H9 (cell line): Measurements from ENCODE around the gene TAF15. TPM values are rescaled to one million over a fixed set of nuclear protein-coding genes. Genes with fewer than 3 reads are reported as not detected.

Experiments used
- DNase-seq: peaks from one replicate; pipeline ENCODE4 v3.0.0-alpha.2; 2017
- H2AFZ ChIP-seq: one replicate; pipeline ENCODE4 v1.6.1; 2013; ENCODE audit warnings: mild to moderate bottlenecking, low read length, control low read depth, moderate library complexity
- H2AK5ac ChIP-seq: 2 replicates; pipeline ENCODE4 v1.6.1; 2013; ENCODE audit warnings: low read length, control low read depth, mixed read lengths; ENCODE audit not compliant: insufficient read length
- H2BK120ac ChIP-seq: one replicate; pipeline ENCODE4 v1.6.1; 2013; ENCODE audit warnings: low read depth, mild to moderate bottlenecking, low read length, control low read depth, inconsistent platforms; ENCODE audit not compliant: poor library complexity, severe bottlenecking
- H2BK12ac ChIP-seq: 2 replicates; pipeline ENCODE4 v1.6.1; 2013; ENCODE audit warnings: low read length, control low read depth, mixed read lengths, low read depth; ENCODE audit not compliant: insufficient read length
- H2BK15ac ChIP-seq: 2 replicates; pipeline ENCODE4 v1.6.1; 2013; ENCODE audit warnings: low read depth, low read length, control low read depth
- H2BK20ac ChIP-seq: one replicate; pipeline ENCODE4 v1.6.1; 2013; ENCODE audit warnings: low read depth, mild to moderate bottlenecking, low read length, control low read depth, inconsistent platforms; ENCODE audit not compliant: poor library complexity, severe bottlenecking
- H2BK5ac ChIP-seq: 2 replicates; pipeline ENCODE4 v1.6.1; 2013; ENCODE audit warnings: low read length, control low read depth, mixed read lengths; ENCODE audit not compliant: insufficient read length
- H3K14ac ChIP-seq: 2 replicates; pipeline ENCODE4 v1.6.1; 2013; ENCODE audit warnings: low read length, control low read depth; ENCODE audit not compliant: insufficient read depth
- H3K18ac ChIP-seq: 2 replicates; pipeline ENCODE4 v1.6.1; 2013; ENCODE audit warnings: low read depth, mild to moderate bottlenecking, mixed read lengths, low read length, control low read depth; ENCODE audit not compliant: insufficient read length
- H3K23ac ChIP-seq: 2 replicates; pipeline ENCODE4 v1.6.1; 2013; ENCODE audit warnings: low read length, control low read depth, mixed read lengths, low read depth; ENCODE audit not compliant: insufficient read length
- H3K23me2 ChIP-seq: 2 replicates; pipeline ENCODE4 v1.6.1; 2013; ENCODE audit warnings: low read depth, mild to moderate bottlenecking, mixed read lengths, low read length, control low read depth; ENCODE audit not compliant: insufficient read length, poor library complexity, severe bottlenecking
- H3K27ac ChIP-seq: 2 replicates; pipeline ENCODE4 v1.5.1; 2013; ENCODE audit warnings: low read length, control low read depth, mixed read lengths, low read depth; ENCODE audit not compliant: insufficient read length
- H3K27me3 ChIP-seq: 2 replicates; pipeline ENCODE4 v1.6.1; 2013; ENCODE audit warnings: low read length, control low read depth, inconsistent platforms; ENCODE audit not compliant: insufficient read depth
- H3K4ac ChIP-seq: 2 replicates; pipeline ENCODE4 v1.6.1; 2013; ENCODE audit warnings: low read depth, mild to moderate bottlenecking, control low read depth, inconsistent platforms, low read length, moderate library complexity
- H3K4me1 ChIP-seq: 2 replicates; pipeline ENCODE4 v1.6.1; 2013; ENCODE audit warnings: low read length, control low read depth, inconsistent platforms; ENCODE audit not compliant: insufficient read depth
- H3K4me2 ChIP-seq: 2 replicates; pipeline ENCODE4 v1.6.1; 2013; ENCODE audit warnings: low read length, control low read depth, mixed read lengths; ENCODE audit not compliant: insufficient read length, insufficient read depth
- H3K56ac ChIP-seq: 2 replicates; pipeline ENCODE4 v1.6.1; 2013; ENCODE audit warnings: low read depth, mild to moderate bottlenecking, mixed read lengths, low read length, control low read depth; ENCODE audit not compliant: insufficient read length
- H3K79me1 ChIP-seq: 2 replicates; pipeline ENCODE4 v1.6.1; 2013; ENCODE audit warnings: low read depth, mild to moderate bottlenecking, moderate library complexity, low read length, control low read depth, inconsistent platforms; ENCODE audit not compliant: insufficient read depth, poor library complexity, severe bottlenecking
- H3K79me2 ChIP-seq: 2 replicates; pipeline ENCODE4 v1.6.1; 2013; ENCODE audit warnings: low read length, control low read depth, inconsistent platforms; ENCODE audit not compliant: insufficient read depth
- H3K9ac ChIP-seq: 2 replicates; pipeline ENCODE4 v1.6.1; 2013; ENCODE audit warnings: low read length, control low read depth, mixed read lengths; ENCODE audit not compliant: insufficient read length; ENCODE audit errors: extremely low read depth
- H3K9me3 ChIP-seq: one replicate; pipeline ENCODE4 v1.6.1; 2013; ENCODE audit warnings: low read depth, low read length, inconsistent platforms; ENCODE audit not compliant: control insufficient read depth
- H3T11ph ChIP-seq: one replicate; pipeline ENCODE4 v1.6.1; 2013; ENCODE audit warnings: mild to moderate bottlenecking, low read length, control low read depth, inconsistent platforms
- H4K20me1 ChIP-seq: one replicate; pipeline ENCODE4 v1.6.1; 2013; ENCODE audit not compliant: control insufficient read depth, insufficient read length, insufficient read depth
- H4K5ac ChIP-seq: 2 replicates; pipeline ENCODE4 v1.6.1; 2013; ENCODE audit warnings: low read depth, mild to moderate bottlenecking, mixed read lengths, low read length, control low read depth; ENCODE audit not compliant: insufficient read length
- H4K8ac ChIP-seq: replicated peaks from 2 replicates; pipeline ENCODE4 v1.6.1; 2013; ENCODE audit warnings: low read length, control low read depth, mixed read lengths, low read depth; ENCODE audit not compliant: insufficient read length
- H4K91ac ChIP-seq: 2 replicates; pipeline ENCODE4 v1.6.1; 2013; ENCODE audit warnings: low read depth, mild to moderate bottlenecking, moderate library complexity, mixed read lengths, low read length, control low read depth; ENCODE audit not compliant: insufficient read length
- H3K27ac Mint-ChIP-seq, 3 experiments: 2 replicates in 2 of 3; 3 replicates in 1 of 3; pipeline ENCODE4 v1.8.0; 2020 to 2021; ENCODE audit warnings: mixed read lengths in 3 of 3, mild to moderate bottlenecking in 1 of 3, moderate library complexity in 1 of 3
- H3K27me3 Mint-ChIP-seq: 2 replicates; pipeline ENCODE4 v1.8.0; 2021; ENCODE audit warnings: low read depth, mild to moderate bottlenecking, moderate library complexity, mixed read lengths
- H3K36me3 Mint-ChIP-seq, 3 experiments: 2 replicates in 2 of 3; 3 replicates in 1 of 3; pipeline ENCODE4 v1.8.0; 2020 to 2021; ENCODE audit warnings: low read depth in 3 of 3, mixed read lengths in 3 of 3; ENCODE audit not compliant: insufficient read depth in 1 of 3
- H3K4me1 Mint-ChIP-seq, 2 experiments: 2 replicates each; pipeline ENCODE4 v1.8.0; 2020; ENCODE audit warnings: mixed read lengths in 2 of 2
- H3K4me3 Mint-ChIP-seq, 2 experiments: 2 replicates in 1 of 2; 3 replicates in 1 of 2; pipeline ENCODE4 v1.8.0; 2020 to 2021; ENCODE audit warnings: mild to moderate bottlenecking in 2 of 2, mixed read lengths in 2 of 2, moderate library complexity in 1 of 2
- H3K9me3 Mint-ChIP-seq, 2 experiments: 2 replicates in 1 of 2; 3 replicates in 1 of 2; pipeline ENCODE4 v1.8.0; 2020; ENCODE audit warnings: mild to moderate bottlenecking in 2 of 2, mixed read lengths in 2 of 2, moderate library complexity in 1 of 2
- CTCF ChIP-seq: fragments of 200-600 bp; sonication (generic); conservative IDR thresholded peaks from 3 replicates; pipeline ENCODE4 v1.8.0; 2021; ENCODE audit warnings: antibody characterized with exemption, mild to moderate bottlenecking
- WGBS: extraction: QIAGEN DNeasy Blood & Tissue Kit; methylation state at CpG from one replicate; pipeline ENCODE4 v1.1.7; 2013; ENCODE audit warnings: missing lambda C conversion rate, low lambda C conversion rate, mixed read lengths; ENCODE audit not compliant: insufficient read length; ENCODE audit errors: extremely low coverage; 5-methylcytosine and 5-hydroxymethylcytosine counted together
- total RNA-seq: library from RNA; stranded (reverse); gene quantifications from 2 replicates; pipeline ENCODE4 v1.2.1, GENCODE V29; 2021

TAF15 gene
- total RNA-seq, 1 experiment from 2014 or later = 304 TPM

- DNase-seq = no peak
- Histone ChIP-seq H3K23ac (no peak overlapping the region), H3K23me2 (peaks cover 5% of the 10 kb centered on the region), H3T11ph (no peak overlapping the region), H3K27ac (no peak overlapping the region), H4K20me1 (no peaks in the 10 kb centered on the region), H4K5ac (no peak overlapping the region), H2AFZ (no peak overlapping the region), H3K79me1 (no peaks in the 10 kb centered on the region), H3K14ac (no peak overlapping the region), H3K9me3 (no peaks in the 10 kb centered on the region), H3K4me2 (no peak overlapping the region), H4K91ac (no peak overlapping the region), H3K27me3 (peaks cover 2% of the 10 kb centered on the region; the same call in 1 of the 2 replicates), H3K4me1 (no peaks in the 10 kb centered on the region; the same call in 1 of the 2 replicates), H3K79me2 (no peaks in the 10 kb centered on the region), H2BK20ac (no peak overlapping the region), H3K56ac (no peak overlapping the region), H3K18ac (no peak overlapping the region), H2AK5ac (no peak overlapping the region), H4K8ac (no peak overlapping the region), H3K9ac (no peak overlapping the region), H3K4ac (no peak overlapping the region), H2BK15ac (no peak overlapping the region), H2BK5ac (no peak overlapping the region), H2BK120ac (no peak overlapping the region), H2BK12ac (no peak overlapping the region)
- no peaks in the 10 kb centered on the region; a peak in 2 of 7 replicates for H3K36me3 Mint-ChIP-seq
- H3K27ac Mint-ChIP-seq = no peak overlapping the region
- H3K4me3 Mint-ChIP-seq = no peak overlapping the region
- no peaks in the 10 kb centered on the region; a peak in 3 of 5 replicates for H3K9me3 Mint-ChIP-seq
- no CpG with 5 or more reads among the region's 24 CpGs for WGBS
- peaks cover 14 to 17% of the 10 kb centered on the region in 2 experiments for H3K4me1 Mint-ChIP-seq
- H3K27me3 Mint-ChIP-seq = peaks cover 26% of the 10 kb centered on the region
- no peak for TF ChIP-seq CTCF
These were observed 42.8 kb upstream of the TAF15 start for GRCh38 chr17:35766489-35766877.
